ENCODE data around the gene EEA1.
"Not testable (repeated sequence)": the region's sequence is repeated elsewhere in the genome, so short reads cannot be mapped to it uniquely, and the experiment has no call there.

EEA1 gene

GRCh38 chr12:92928962-92929915 lies at the start of gene EEA1:
Gene EEA1, minus strand, starts transcription at chr12:92929295. Its CDS starts 229 bp downstream, at chr12:92929066.
- peak; percentile 94 for DNase-seq

GRCh38 chr12:92978607-92979006 lies 49.5 kb upstream of the EEA1 start:
- no peak for DNase-seq

GRCh38 chr12:92977326-92977725 lies 48.2 kb upstream of the EEA1 start:
- DNase-seq = no peak

GRCh38 chr12:92974759-92975158 lies 45.7 kb upstream of the EEA1 start:
- no peak for DNase-seq

- DNase-seq = no peak
These were observed 44.5 kb upstream of the EEA1 start for GRCh38 chr12:92973614-92974013.

GRCh38 chr12:92971859-92972524 lies 42.9 kb upstream of the EEA1 start:
- DNase-seq = no peak

GRCh38 chr12:92968176-92968813 lies 39.2 kb upstream of the EEA1 start:
- DNase-seq = no peak

- not testable (repeated sequence) for DNase-seq
These were observed 35.3 kb upstream of the EEA1 start for GRCh38 chr12:92964378-92964777.

- DNase-seq = no peak
These were observed 32.9 kb upstream of the EEA1 start for GRCh38 chr12:92961949-92962348.

GRCh38 chr12:92955997-92956663 lies 27.0 kb upstream of the EEA1 start:
- no peak for DNase-seq

GRCh38 chr12:92953747-92954146 lies 24.7 kb upstream of the EEA1 start:
- no peak for DNase-seq

GRCh38 chr12:92952394-92952793 lies 23.3 kb upstream of the EEA1 start:
- no peak for DNase-seq

- DNase-seq = no peak
These were observed 21.9 kb upstream of the EEA1 start for GRCh38 chr12:92951006-92951405.

GRCh38 chr12:92950011-92950410 lies 20.9 kb upstream of the EEA1 start:
- DNase-seq = no peak

- DNase-seq = no peak
These were observed 20.4 kb upstream of the EEA1 start for GRCh38 chr12:92949466-92949865.

- DNase-seq = no peak
These were observed 18.6 kb upstream of the EEA1 start for GRCh38 chr12:92947589-92948215.

GRCh38 chr12:92945659-92946220 lies 16.6 kb upstream of the EEA1 start:
- no peak for DNase-seq

GRCh38 chr12:92943482-92944250 lies 14.6 kb upstream of the EEA1 start:
- DNase-seq = no peak

- DNase-seq = no peak
These were observed 13.8 kb upstream of the EEA1 start for GRCh38 chr12:92942905-92943304.

- DNase-seq = no peak
These were observed 10.0 kb upstream of the EEA1 start for GRCh38 chr12:92939116-92939515.

- no peak for DNase-seq
These were observed 9.5 kb upstream of the EEA1 start for GRCh38 chr12:92938638-92939037.

Data from NCI-H2171 treated with DMSO at 0.1 percent for 48 hours (cell line).